HG03565 (cell line): ENCODE data around the gene RHOH.
"Not testable (repeated sequence)": the region's sequence is repeated elsewhere in the genome, so short reads cannot be mapped to it uniquely, and the experiment has no call there.

Experiments
- ATAC-seq: cut with Tn5 transposase; IDR thresholded peaks from one replicate; pipeline ENCODE4 v1.9.1; 2021; ENCODE audit warnings: mild to moderate bottlenecking, moderate library complexity; ENCODE audit not compliant: unreplicated experiment

Gene RHOH

DNA sequence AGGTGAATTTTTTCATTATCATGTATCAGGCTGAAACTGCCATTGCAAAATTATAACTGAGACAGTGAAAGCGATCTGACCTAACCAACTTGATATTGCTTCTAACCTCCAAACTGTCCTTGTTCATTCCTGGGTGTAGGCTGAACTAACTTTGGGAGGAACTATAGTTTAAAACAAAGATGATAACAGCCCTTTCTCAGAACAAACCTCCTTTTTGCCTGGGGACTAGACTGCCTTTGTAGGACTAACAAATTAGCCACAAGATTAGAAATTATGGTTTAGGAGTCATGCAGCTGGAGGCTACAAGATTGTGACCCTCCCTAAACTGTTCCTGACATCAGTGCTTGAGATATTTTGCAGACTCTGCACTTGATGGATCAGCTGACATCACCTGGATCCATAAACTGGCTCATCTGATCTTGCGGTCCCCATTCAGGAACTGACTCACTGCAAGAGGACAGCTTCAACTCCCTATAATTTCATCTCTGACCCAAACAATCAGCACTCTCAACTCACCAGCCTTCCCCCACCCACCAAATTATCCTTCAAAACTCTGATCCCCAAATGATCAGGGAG is 93.9 kb downstream of the RHOH start:
- ATAC-seq, result not testable (repeated sequence)

DNA sequence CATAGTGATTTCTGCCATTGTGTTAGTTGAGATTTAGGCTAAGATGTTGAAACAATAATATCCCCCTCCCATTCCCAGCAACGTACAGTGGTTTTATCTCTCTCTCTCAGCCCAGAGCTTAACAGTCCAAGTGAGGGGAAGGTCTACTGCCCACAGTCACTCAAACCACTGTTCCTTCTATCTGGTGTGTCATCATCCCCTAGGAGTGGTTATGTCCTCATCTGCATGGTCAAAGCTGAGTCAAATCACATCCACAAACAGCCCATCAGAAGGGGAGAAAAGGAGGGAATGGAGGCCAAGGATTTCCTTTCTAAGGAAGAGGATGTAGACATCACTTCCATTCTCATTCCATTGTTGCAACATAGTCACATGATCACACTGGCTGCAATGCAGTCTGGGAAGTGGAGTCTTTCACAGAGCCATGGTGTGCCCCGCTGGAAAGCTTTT is 95.5 kb downstream of the RHOH start:
- no peak for ATAC-seq

GRCh38 chr4:40294339-40294738 is 97.5 kb downstream of the RHOH start:
- no peak for ATAC-seq

DNA sequence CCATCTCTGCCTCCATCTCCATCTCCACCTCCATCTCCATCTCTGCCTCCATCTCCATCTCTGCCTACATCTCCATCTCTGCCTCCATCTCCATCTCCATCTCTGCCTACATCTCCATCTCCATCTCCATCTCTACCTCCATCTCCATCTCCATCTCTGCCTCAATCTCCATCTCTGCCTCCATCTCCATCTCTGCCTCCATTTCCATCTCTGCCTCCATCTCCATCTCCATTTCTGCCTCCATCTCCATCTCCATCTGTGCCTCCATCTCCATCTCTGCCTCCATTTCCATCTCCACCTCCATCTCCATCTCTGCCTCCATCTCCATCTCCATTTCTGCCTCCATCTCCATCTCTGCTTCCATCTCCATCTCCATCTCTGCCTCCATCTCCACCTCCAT is 98.2 kb downstream of the RHOH start:
- not testable (repeated sequence) for ATAC-seq

- no peak for ATAC-seq
These were observed 98.7 kb downstream of the RHOH start for GRCh38 chr4:40295572-40295971.
